ENCODE results near the gene IFTAP.
"Not testable (repeated sequence)": the region's sequence is repeated elsewhere in the genome, so short reads cannot be mapped to it uniquely, and the experiment has no call there.

Gene IFTAP

GRCh38 chr11:36594316-36594989, at the start of gene IFTAP:
Gene IFTAP (plus strand): TSS chr11:36594502. CDS start chr11:36610104, 15,602 bp downstream.
- no peak for DNase-seq (ENCODE audit: extremely low read depth in 1 of 2, low read depth in 1 of 2)

- no peak for DNase-seq (ENCODE audit: extremely low read depth in 1 of 2, low read depth in 1 of 2)
These were observed 43.8 kb upstream of the IFTAP start for GRCh38 chr11:36550385-36551115.

- not testable (repeated sequence) for DNase-seq (ENCODE audit: extremely low read depth in 1 of 2, low read depth in 1 of 2)
These were observed 36.9 kb upstream of the IFTAP start for GRCh38 chr11:36557390-36557789.

- no peak for DNase-seq (ENCODE audit: extremely low read depth in 1 of 2, low read depth in 1 of 2)
These were observed 36.3 kb upstream of the IFTAP start for GRCh38 chr11:36557991-36558390.

GRCh38 chr11:36558571-36559413, 35.5 kb upstream of the IFTAP start:
- DNase-seq (ENCODE audit: extremely low read depth in 1 of 2, low read depth in 1 of 2): no peak

GRCh38 chr11:36564376-36565030, 29.8 kb upstream of the IFTAP start:
- peak in 1 of 2 donors; percentile 7 for DNase-seq (ENCODE audit: extremely low read depth in 1 of 2, low read depth in 1 of 2)

- DNase-seq (ENCODE audit: extremely low read depth in 1 of 2, low read depth in 1 of 2): no peak
These were observed 29.2 kb upstream of the IFTAP start for GRCh38 chr11:36565031-36565610.

GRCh38 chr11:36566407-36567053, 27.8 kb upstream of the IFTAP start:
- DNase-seq (ENCODE audit: extremely low read depth in 1 of 2, low read depth in 1 of 2): no peak

GRCh38 chr11:36567694-36568093, 26.6 kb upstream of the IFTAP start, which contains the start of gene RAG1:
Gene RAG1 (plus strand): TSS chr11:36568007. CDS start chr11:36573305, 5,298 bp downstream.
- no peak for DNase-seq (ENCODE audit: extremely low read depth in 1 of 2, low read depth in 1 of 2)

GRCh38 chr11:36569095-36569494, 25.2 kb upstream of the IFTAP start:
- no peak for DNase-seq (ENCODE audit: extremely low read depth in 1 of 2, low read depth in 1 of 2)

GRCh38 chr11:36574486-36574885, 19.8 kb upstream of the IFTAP start:
- no peak for DNase-seq (ENCODE audit: extremely low read depth in 1 of 2, low read depth in 1 of 2)

GRCh38 chr11:36577373-36577772, 16.9 kb upstream of the IFTAP start:
- DNase-seq (ENCODE audit: extremely low read depth in 1 of 2, low read depth in 1 of 2): no peak

GRCh38 chr11:36577859-36578258, 16.4 kb upstream of the IFTAP start:
- no peak for DNase-seq (ENCODE audit: extremely low read depth in 1 of 2, low read depth in 1 of 2)

GRCh38 chr11:36578458-36578857, 15.8 kb upstream of the IFTAP start:
- no peak for DNase-seq (ENCODE audit: extremely low read depth in 1 of 2, low read depth in 1 of 2)

GRCh38 chr11:36581536-36581935, 12.8 kb upstream of the IFTAP start:
- DNase-seq (ENCODE audit: extremely low read depth in 1 of 2, low read depth in 1 of 2): no peak

- DNase-seq (ENCODE audit: extremely low read depth in 1 of 2, low read depth in 1 of 2): no peak
These were observed 10.6 kb upstream of the IFTAP start for GRCh38 chr11:36583667-36584066.

GRCh38 chr11:36586543-36586942, 7.8 kb upstream of the IFTAP start:
- no peak for DNase-seq (ENCODE audit: extremely low read depth in 1 of 2, low read depth in 1 of 2)

GRCh38 chr11:36588099-36588498, 6.2 kb upstream of the IFTAP start:
- DNase-seq (ENCODE audit: extremely low read depth in 1 of 2, low read depth in 1 of 2): no peak

- DNase-seq (ENCODE audit: extremely low read depth in 1 of 2, low read depth in 1 of 2): no peak
These were observed 3.8 kb upstream of the IFTAP start for GRCh38 chr11:36590513-36590912.

- no peak for DNase-seq (ENCODE audit: extremely low read depth in 1 of 2, low read depth in 1 of 2)
These were observed 2.9 kb upstream of the IFTAP start for GRCh38 chr11:36591433-36591832.
